ENCODE results near the gene APBB3.
"Not testable (repeated sequence)": the region's sequence is repeated elsewhere in the genome, so short reads cannot be mapped to it uniquely, and the experiment has no call there.

APBB3 gene

DNA sequence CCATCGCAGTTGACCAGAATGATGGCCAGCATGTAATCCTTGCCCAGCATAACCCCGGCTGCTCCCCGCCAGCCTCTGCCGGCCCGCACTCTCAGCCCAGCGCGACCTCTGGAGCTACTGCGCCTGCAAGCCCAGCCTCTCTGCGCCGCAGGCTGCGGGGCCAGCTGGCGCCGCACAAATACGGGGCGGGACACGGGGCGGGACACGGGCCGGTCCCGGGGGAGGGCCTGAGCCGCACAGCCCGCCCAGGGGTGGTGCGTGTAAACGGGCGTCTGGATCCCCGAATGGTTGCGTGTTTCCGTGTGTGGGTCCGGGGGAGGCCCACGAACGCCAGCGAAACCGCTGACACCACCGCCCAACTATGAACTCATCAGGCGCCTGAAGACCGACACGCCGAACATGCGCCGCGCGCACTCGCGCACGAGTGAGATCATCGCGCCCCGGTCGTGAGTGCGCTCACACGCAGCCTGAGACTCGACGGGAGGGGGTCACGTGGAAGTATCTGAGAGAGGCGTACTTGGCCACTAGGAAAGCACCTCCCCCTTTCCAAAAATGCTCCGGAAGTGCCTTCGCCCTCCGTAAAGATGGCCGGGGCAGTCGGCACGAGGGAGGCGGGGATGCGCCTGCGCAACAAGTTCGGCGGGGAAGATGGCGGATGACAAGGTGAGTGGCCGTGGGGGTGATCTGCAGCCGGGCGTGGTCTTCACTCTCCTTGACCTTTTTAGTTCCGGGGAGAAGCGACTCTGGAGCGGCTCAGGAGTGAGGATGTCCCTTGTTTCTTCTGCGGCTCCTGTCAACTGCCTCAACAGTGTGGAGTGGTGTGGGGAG lies at the start of gene APBB3, which contains the start of gene SLC35A4:
Gene APBB3, minus strand, starts transcription at position 403 of the 828 bp plus-strand sequence. Its CDS starts 353 bp downstream, at position 50.
Gene SLC35A4, plus strand, starts transcription at position 633 of the 828 bp plus-strand sequence. CDS start 2,342 bp downstream, outside the sequence.
- peak; percentile 96 for DNase-seq

- no peak for DNase-seq
These were observed 46.7 kb upstream of the APBB3 start for GRCh38 chr5:140611020-140611521.

- no peak for DNase-seq
These were observed 44.7 kb upstream of the APBB3 start for GRCh38 chr5:140609126-140609525.

DNA sequence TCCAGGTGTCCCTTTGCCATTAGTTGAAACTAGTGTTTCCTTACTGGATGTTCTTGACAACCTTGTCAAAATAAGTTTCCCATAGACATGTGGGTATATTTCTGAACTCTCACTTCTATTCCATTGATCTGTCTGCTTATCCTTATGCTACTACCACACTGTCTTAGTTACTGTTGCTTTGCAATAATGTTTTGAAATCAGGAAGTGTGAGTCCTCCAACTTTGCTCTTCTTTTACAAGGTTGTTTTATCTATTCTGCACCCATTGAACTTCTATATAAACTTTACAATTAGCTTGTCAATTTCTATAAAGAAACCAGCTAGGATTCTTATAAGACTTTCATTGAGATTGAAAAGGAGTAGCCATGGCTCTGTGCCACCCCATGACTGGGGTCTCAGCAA lies 44.3 kb upstream of the APBB3 start:
- DNase-seq = no peak

- DNase-seq = no peak
These were observed 42.6 kb upstream of the APBB3 start for GRCh38 chr5:140607031-140607430.

GRCh38 chr5:140605879-140606278 lies 41.5 kb upstream of the APBB3 start:
- DNase-seq = no peak

- DNase-seq = no peak
These were observed 39.3 kb upstream of the APBB3 start for GRCh38 chr5:140603734-140604133.

DNA sequence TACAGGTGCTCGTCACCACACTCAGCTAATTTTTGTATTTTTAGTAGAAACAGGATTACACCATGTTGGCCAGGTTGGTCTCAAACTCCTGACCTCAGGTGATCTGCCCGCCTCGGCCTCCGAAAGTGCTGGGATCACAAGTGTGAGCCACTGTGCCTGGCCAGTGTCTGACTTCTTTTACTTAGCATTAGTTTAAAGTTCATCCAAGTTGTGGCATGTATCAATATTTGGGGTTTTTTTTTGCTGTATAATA lies 39.0 kb upstream of the APBB3 start:
- not testable (repeated sequence) for DNase-seq

DNA sequence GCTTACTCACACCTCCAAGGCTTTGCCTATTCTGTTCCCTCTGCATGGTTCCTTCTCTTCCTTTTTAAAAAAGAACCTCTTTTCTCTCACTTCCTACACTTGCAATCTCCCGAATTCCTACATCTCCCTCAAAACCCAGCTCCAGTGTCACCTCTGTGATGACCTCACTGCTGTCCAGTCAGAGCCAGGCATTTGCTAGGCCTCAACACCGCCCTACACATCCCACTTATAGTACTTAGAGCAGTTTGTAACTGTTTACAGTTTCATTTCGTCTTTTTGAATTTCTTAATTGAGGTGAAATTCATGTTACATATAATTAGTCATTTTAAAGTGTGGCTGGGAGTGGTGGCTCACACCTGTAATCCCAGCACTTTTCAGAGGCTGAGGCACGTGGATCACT lies 37.7 kb upstream of the APBB3 start:
- no peak for DNase-seq

GRCh38 chr5:140600096-140600495 lies 35.7 kb upstream of the APBB3 start:
- no peak for DNase-seq

DNA sequence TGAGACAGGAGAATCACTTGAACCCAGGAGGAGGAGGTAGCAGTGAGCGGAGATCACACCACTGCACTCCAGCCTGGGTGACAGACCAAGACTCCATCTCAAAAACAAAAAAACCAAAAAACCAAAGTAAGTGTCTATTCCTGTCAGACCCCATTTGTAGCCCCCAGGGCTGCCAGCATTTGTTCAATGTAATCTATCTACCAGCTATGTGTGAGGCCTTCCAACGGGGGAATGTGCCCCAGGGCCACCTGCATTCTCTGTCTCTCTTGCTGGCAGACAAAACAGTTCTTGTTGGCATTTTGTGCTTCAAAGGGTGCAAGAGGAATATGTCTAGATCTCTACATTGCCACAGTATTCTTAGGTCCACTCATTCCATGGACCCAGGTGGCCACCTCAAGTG lies 34.4 kb upstream of the APBB3 start:
- DNase-seq = no peak

- DNase-seq = no peak
These were observed 31.9 kb upstream of the APBB3 start for GRCh38 chr5:140596321-140596741.

- DNase-seq = no peak
These were observed 31.3 kb upstream of the APBB3 start for GRCh38 chr5:140595538-140596300.

DNA sequence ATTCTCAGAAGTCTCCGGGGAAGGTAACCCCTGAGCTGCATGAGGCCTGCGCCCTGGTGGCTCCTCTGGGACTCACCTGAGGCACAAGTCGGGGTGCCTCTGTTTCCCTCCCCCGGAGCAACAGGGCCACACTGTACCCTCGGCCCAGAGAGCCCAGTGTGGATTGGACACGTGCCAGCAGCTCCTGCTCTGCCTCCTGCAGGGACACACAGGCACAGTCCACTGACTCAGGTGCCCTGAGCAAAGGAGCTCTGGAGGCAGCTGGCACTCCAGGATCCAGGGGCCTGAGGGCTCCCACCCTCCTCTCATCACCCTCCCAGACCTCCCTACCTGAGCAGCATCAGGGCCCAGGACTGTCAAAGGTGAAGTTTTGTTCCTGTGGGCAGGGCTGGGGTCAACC lies 29.8 kb upstream of the APBB3 start:
- no peak for DNase-seq

DNA sequence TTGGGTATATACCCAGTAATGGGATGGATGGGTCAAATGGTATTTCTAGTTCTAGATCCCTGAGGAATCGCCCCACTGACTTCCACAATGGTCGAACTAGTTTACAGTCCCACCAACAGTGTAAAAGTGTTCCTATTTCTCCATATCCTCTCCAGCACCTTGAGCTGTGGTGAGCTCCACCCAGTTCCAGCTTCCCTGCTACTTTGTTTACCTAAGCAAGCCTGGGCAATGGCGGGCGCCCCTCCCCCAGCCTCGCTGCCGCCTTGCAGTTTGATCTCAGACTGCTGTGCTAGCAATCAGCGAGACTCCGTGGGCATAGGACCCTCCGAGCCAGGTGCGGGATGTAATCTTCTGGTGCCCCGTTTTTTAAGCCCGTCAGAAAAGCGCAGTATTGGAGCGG lies 28.7 kb upstream of the APBB3 start:
- not testable (repeated sequence) for DNase-seq

DNA sequence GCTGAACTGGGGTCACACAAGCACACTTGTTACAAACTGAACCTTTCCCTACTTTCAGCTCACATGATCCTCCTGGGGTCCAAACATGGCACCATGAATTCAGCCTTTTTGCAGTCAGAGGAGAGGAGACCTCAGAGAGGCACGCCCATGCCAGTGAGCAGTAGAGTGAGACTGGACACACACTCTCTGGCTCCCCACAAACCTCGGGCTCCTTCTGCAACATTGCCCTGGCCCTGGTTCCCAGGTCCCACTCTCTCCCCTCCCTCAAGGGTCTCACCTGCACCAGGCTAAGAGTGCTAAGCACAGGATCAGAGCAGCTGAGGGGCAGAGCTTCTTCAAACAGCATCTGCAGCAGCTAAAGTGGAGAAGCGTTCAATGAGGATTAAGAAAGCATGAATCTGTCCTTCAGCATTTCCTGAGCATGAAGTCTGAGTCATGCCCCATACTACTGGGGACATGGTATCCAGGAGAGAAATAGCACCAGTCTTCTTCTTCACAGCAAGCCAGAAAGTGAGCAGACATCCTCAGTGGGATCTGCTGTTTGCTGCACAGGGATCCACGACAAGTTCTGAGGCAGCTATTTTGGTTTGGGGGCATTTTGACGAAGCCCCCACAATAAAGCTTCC lies 27.5 kb upstream of the APBB3 start:
- no peak for DNase-seq

DNA sequence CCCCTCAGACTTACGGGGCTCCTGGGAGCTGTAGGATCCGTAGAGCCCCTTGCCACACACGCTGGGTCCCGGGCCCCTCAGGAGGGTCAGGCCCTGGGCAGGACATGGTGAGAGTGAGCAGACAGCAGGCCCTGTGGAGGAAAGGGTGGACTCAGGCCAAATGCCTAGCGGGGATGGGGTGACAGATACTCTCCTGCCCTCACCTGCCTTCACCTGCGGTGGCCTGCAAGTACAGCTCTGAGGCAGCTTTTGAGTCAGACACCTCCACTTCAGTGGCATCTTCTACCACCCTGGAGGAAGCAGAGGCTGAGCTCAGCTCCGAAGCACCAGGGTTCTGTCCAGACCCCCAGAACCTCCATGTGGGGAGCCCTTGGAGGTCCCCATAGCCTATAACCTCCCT lies 26.5 kb upstream of the APBB3 start:
- DNase-seq = no peak

DNA sequence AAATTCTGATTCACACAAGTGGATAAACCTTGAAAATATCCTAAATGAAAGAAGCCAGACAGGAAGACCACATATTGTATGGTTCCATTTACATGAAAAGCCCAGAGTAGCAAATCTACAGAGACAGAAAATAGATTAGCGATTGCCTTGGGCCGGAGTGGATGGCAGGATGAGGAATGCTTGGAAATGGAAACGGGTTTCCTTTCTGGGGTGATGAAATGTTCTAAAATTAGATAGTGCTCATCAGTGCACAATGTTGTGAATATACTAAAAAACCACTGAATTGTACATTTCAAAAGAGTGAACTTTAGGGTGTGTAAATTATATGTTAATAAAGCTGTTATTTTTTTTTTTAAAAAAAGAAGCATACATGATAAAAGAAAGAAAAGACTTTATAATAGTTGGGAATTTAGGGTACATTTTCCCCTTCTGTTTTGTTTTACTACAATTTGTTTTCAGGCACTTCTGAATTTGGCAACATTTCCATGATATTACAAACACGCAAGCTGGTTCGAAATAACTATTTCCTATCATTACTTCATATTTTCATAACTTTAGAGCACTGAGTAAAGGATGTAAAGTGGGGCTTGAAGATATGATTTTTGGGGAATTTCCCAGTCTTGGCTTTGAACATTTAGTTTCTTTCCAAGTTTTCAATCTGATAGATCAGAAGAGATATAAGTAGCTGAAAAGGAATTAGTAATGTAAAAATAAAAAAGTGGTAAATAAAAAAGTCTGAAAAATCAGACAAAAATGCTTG lies 24.1 kb upstream of the APBB3 start:
- DNase-seq = no peak

GRCh38 chr5:140587495-140587894 lies 23.1 kb upstream of the APBB3 start:
- no peak for DNase-seq

DNA sequence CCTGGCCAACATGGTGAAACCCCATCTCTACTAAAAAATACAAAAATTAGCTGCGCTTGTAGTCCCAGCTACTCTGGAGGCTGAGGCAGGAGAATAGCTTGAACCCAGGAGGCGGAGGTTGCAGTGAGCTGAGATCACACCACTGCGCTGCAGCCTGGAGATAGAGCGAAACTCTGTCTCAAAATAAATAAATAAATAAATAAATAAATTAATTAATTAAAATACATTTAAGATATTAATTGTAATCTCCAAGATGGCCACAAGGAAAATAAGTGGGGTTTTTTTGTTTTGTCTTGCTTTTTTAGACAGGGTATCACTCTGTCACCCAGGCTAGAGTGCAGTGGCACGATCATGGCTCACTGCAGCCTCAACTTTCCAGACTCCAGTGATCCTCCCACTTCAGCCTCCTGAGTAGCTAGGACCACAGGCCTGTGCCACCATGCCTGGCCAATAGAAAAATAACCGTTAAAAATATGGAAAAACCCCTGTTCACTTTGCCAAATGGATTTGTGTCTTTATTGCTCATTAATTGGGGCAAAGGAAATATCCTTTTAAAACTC lies 14.9 kb upstream of the APBB3 start:
- not testable (repeated sequence) for DNase-seq

DNA sequence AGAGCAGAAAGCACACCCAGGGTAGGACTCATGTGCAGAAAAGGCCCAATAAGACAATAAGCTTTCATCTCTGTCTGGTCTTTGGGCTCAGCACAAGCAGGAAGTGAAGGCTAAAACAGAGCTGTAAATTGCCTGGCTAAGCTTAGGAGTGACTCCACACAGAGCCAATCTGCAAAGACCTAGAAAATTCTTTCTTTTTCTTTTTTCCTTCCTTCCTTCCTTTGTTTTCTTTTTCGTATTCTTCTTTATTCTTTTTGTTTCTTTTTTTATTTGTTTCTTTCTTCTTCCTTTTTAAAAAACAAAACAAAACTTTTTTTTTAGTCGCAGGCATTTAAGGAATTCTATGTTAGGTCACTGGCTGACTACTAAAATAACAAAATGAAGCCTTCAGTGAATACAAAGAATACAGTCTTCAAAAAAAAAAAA lies 12.4 kb upstream of the APBB3 start:
- no peak for DNase-seq

GRCh38 chr5:140575309-140575708 lies 10.9 kb upstream of the APBB3 start:
- DNase-seq = no peak

DNA sequence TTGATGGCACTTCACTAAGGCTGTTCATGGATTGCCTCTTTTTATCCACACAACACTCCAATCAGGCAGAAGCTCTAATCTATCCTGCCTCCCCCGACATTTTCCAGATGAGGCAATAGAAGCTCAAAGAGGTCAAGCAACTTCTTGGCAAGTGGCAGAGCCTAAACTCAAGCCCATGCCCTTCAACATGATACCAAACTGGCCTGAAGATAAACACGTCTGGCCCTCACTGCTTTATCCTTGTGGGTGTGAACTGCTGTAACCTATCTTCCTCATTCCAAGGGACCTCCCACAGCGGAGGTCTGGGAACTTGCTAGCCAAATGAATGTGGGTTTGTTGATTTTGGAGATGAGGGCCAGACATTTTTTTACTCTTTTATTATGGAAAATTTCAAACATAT lies 9.8 kb upstream of the APBB3 start:
- no peak for DNase-seq

Data from activated gamma-delta T cell treated with Interleukin-2 at 50 U/mL for 16 hours (primary cell).